ENCODE measurements around the gene ALKBH7. TPM values are rescaled to one million over a fixed set of nuclear protein-coding genes. Genes with fewer than 3 reads are reported as not detected.

The ALKBH7 gene
- total and polyA plus RNA-seq, 2 of the 13 experiments (the other 11 are each of a cell fraction or from before 2014, with no cell fraction given) = 29.6 to 45.9 TPM

DNA sequence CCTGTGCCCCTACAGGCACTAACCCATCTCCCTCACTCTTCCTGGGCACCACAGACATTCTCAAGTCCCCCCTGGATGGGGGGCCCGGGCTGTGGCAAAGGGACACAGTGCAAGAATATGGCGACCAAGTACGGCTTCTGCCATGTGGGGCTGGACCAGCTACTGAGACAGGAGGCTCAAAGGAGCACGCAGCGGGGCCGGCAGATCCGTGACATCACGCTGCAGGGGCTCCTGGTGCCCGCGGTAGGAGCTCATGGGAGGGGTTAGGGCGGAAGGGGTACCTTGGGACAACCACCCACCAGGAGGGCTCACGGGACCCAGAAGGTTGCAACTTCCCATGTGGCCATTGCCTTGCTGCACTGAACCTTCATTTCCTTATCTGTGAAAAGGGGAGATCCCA lies 23.7 kb downstream of the ALKBH7 start (continued):
- TF ChIP-seq, protein P1, sequence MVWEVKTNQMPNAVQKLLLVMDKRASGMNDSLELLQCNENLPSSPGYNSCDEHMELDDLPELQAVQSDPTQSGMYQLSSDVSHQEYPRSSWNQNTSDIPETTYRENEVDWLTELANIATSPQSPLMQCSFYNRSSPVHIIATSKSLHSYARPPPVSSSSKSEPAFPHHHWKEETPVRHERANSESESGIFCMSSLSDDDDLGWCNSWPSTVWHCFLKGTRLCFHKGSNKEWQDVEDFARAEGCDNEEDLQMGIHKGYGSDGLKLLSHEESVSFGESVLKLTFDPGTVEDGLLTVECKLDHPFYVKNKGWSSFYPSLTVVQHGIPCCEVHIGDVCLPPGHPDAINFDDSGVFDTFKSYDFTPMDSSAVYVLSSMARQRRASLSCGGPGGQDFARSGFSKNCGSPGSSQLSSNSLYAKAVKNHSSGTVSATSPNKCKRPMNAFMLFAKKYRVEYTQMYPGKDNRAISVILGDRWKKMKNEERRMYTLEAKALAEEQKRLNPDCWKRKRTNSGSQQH (CRISPR knock-in tag; IDR thresholded peaks at IDR 0.05; ENCODE audit: low read depth) = no peak
- TF ChIP-seq ZBTB4 (CRISPR knock-in tag; IDR thresholded peaks at IDR 0.05; ENCODE audit: borderline replicate concordance) = no peak
- TF ChIP-seq MBD4 (IDR thresholded peaks at IDR 0.05; ENCODE audit: borderline replicate concordance, low read length) = no peak
- TF ChIP-seq, protein P2, sequence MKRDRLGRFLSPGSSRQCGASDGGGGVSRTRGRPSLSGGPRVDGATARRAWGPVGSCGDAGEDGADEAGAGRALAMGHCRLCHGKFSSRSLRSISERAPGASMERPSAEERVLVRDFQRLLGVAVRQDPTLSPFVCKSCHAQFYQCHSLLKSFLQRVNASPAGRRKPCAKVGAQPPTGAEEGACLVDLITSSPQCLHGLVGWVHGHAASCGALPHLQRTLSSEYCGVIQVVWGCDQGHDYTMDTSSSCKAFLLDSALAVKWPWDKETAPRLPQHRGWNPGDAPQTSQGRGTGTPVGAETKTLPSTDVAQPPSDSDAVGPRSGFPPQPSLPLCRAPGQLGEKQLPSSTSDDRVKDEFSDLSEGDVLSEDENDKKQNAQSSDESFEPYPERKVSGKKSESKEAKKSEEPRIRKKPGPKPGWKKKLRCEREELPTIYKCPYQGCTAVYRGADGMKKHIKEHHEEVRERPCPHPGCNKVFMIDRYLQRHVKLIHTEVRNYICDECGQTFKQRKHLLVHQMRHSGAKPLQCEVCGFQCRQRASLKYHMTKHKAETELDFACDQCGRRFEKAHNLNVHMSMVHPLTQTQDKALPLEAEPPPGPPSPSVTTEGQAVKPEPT (CRISPR knock-in tag; IDR thresholded peaks at IDR 0.05; ENCODE audit: low read depth) = no peak
